CD4-positive, alpha-beta T cell treated with Interleukin-15 for 4 hours (primary cell): ENCODE data around the gene FAM171A2.

Experiments
- DNase-seq: peaks from one replicate; pipeline ENCODE4 v3.0.0-alpha.2; 2020; ENCODE audit warnings: low spot score

Gene FAM171A2

DNA sequence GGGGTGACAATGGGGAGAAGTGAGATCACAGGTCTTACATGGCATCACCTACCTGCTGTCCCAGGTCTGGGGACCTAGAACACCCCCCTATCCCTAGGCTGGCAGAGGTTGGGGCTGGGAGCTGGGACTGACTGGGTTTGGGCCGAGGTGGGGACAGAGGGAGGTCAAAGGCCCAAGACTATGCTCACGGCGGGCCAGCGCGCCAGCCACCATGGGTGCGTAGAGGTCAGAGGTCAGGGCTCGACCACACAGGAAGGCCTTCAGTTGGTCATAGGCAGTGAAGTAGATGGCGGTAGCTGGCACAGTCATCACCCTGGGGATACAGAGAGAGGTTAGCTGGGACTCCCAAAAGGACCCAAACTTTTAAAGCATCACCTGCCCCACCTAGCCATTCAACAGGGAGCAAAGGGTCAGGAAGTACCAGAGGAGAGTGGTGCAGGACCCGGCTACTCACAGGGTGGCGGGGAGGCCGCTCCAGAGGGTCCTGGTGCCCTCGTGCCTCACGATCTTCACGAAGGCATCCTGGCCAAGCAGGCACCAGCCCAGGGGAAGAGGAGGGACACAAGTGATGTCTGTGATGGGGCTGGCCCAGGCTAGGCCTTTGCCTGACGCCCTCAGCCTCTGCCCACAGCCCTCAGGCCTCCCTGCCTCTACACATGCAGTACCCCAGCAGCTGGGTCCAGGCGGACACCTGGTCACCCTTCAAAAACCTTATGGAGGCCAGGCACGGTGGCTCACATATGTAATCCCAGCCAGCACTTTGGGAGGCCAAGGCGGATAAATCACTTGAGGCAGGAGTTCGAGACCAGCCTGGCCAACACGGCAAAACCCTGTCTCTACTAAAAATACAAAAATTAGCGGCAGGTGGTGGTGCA is 42.2 kb downstream of the FAM171A2 start:
- no peak for DNase-seq

DNA sequence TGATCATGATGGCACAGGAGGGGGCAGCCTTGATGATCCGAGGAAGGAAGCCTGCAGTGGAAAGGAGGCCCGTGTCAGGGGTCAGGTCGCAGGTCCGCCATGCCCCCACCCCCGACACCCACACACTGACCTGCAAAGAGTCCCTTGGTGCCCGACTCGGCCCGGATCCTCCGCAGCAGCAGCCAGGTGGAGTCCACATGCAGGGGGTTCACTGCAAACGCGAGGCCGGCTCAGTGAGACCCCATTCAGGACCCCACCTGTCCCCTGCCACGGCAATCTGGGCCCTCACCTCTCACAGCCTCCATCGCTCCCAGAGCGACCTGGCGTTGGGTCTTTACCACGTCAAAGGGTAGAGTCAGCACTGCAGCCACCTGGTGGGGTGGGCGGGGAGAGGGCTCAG is 43.6 kb downstream of the FAM171A2 start:
- no peak for DNase-seq

DNA sequence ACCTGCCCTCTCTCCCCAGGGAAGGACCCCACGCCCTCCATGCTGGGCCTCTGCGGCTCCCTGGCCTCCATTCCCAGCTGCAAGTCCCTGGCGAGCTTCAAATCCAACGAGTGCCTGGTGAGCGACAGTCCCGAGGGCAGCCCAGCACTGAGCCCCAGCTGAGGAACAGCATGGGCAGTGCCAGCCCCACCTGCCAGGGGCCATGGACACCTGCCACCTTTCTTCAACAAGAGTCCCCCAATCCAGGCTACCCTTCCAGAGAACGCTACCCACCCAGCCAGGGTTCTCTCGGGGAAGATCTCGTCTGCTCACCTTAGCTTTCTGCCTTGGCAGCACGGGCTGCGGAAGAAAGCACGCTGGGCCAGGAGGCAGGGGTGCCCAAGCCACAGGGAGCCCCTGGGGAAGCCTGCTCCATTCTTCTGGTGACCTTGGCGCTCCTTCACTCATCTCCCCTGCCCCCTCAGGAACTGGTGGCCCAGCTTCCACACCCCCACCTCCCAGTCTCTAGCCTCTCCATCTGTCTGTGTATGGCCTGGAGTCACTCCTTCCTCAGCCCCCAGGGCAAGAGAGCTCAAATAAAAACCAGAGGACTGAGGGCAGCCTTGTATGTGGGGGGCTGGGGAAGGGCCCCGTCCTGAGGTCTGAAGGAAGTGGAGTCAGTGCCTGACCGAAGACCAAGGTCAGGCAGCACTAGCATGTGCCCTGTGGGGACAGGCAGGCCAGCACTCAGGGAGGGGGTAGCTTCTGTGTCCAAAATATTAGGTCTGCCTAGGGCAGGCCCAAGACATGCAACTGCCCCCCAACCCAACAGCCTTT is 45.4 kb downstream of the FAM171A2 start:
- DNase-seq: no peak

GRCh38 chr17:44317545-44317944 is 46.1 kb downstream of the FAM171A2 start:
- DNase-seq: no peak

DNA sequence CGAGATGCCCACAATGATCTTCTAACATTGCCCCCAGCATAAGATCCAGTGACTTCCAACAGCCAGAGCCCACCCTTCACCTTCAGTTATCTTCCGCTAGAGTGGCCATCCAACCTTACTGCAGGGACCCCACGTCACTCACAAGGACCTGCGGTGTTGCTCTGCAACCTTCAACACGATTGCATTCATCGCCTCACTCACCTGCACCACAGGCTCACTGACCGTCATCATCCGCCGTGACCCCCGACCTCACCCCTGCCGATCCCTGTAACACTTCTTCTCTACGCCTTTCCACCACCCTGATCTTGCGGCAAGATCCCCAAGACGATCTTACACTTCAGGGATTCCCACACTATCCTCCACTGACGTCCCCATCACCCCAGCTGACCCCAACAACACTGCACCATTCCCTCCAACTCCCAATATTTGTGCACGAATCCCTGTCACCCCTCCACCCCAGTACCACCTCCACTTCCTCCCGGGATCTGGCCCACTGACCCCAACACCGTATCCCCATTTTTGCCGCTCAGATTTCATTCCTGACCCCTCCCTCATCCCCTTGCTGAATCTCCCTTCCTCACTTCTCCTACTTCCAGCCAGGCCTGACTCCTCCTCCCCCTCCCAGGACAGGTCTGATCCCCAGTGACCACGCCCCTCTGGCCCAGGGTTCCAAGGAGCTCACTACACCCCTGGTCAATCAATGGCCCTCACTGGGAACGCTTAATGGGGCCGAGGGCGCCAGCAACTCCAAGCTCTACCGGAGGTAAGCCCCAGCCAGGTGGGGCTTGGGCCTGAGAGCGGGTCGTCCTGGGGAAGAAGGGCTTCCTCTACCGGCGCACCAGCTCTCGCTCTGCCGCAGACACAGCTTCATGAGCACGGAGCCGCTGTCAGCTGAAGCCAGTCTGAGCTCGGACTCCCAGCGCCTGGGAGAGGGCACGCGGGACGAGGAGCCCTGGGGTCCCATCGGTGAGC is 47.6 kb downstream of the FAM171A2 start:
- DNase-seq: no peak

GRCh38 chr17:44314869-44315661 is 48.6 kb downstream of the FAM171A2 start:
- DNase-seq: peak; percentile 11

DNA sequence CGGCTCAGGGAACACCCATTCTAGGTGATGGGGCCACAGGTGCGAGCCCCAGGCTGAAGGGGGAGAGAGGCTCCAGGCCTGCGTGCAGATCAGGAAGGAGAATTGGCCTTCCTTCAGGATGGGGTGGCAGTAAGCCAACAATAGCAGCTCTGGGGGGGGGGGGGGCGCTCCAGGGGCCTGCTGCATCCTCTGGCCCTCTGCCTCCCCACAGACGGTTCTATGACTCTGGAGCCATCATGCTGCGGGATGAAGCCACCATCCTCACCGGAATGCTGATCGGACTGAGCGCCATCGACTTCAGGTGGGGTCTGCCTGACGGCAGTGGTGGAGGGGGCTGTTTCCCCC is 49.2 kb downstream of the FAM171A2 start:
- no peak for DNase-seq

DNA sequence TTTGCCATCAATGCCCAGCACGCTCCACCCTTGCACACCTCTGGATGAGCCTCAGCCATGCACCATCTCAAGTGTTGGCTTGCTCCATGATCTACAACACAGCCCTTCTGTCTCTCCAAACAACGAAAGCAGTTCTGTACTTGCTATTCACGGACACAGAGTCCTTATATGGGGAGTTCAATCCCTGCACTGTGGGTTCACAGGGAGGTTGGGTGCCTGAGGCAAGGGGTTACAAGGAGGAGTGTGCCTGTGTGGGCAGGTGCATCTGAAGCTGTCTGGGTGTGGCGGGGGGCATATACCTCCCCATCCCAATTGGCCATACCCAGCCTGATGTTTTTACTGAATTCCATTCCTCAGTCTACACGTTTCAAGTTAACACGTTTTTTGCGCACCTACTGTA is 49.6 kb downstream of the FAM171A2 start:
- no peak for DNase-seq

DNA sequence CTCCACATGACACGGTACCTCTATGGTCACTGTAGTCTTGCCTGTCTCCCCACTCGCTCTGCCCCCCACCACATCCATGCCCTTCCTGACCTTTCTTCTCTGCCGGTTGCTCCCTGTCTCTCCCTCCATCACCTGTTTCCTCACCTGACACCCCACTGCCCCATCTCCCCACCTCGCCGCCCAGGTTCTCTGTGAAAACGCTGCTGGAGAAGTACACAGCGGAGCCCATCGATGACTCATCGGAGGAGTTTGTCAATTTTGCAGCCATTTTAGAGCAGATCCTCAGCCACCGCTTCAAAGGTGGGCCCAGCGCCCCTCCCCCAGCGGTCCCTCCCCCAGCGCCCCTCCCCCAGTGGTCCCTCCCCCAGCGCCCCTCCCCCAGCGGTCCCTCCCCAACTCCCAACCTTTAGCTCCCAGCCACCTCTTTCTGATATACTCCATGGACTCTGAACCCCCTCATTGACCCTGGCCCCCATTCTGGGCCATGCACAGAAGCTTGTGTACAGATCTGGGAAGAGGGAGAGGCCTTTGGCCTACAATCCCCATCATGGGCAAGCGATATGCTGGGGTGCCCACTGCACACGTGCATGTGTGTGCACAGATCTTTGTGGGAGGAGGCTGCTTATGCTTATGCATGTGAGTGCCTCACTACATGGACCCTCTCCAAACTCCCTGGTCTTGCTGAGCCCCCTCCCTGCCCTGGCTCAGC is 51.1 kb downstream of the FAM171A2 start:
- no peak for DNase-seq

GRCh38 chr17:44311562-44312181 is 52.0 kb downstream of the FAM171A2 start:
- DNase-seq: no peak

GRCh38 chr17:44310609-44311376 is 52.9 kb downstream of the FAM171A2 start:
- no peak for DNase-seq

GRCh38 chr17:44310188-44310587 is 53.5 kb downstream of the FAM171A2 start:
- DNase-seq: no peak

GRCh38 chr17:44309472-44309871 is 54.2 kb downstream of the FAM171A2 start:
- no peak for DNase-seq

GRCh38 chr17:44308865-44309264 is 54.8 kb downstream of the FAM171A2 start:
- no peak for DNase-seq

DNA sequence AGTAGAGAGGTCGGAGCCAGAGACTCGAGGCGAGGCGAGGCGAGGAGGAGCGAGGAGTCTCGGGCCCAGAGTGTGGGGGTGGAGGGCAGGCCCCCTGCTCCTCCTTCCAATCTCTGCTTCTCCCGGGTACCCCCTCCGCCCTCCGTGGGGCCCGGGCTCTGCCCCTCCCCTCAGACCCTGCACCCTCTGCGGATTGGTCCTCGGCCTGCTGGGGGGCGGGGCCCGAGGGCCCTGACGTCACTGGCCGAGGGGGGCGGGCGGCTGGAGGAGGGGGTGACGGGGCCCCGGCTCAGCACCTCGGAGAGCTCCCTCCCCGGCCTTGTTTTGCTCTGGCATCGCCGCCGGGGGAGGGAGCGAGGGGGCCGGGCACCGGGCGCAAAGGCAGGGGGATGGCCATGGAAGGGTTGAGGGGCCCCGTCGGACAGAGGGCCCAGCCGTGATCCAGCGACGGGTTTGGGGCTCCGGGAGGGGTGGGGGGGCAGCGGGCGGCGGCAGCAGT is 55.3 kb downstream of the FAM171A2 start, which contains the start of gene RUNDC3A:
TSS of gene RUNDC3A (plus strand) at position 282 of the 499 bp plus-strand sequence. CDS start 232 bp downstream, outside the sequence.
- peak; percentile 81 for DNase-seq

GRCh38 chr17:44307387-44308186 is 56.1 kb downstream of the FAM171A2 start:
- DNase-seq: no peak

GRCh38 chr17:44304651-44305050 is 59.0 kb downstream of the FAM171A2 start:
- DNase-seq: no peak
